K562 (cell line): ENCODE results near the gene TUBG2. TPM values are rescaled to one million over a fixed set of nuclear protein-coding genes. Genes with fewer than 3 reads are reported as not detected.

Source experiments
- ATF4 ChIP-seq: fragments of 450-650 bp; formaldehyde crosslinking; IDR thresholded peaks from 2 replicates; pipeline ENCODE4 v1.4.0; 2022; ENCODE audit warnings: mild to moderate bottlenecking, moderate library complexity
- BCOR ChIP-seq: fragments of 450-650 bp; IDR thresholded peaks from 2 replicates; pipeline ENCODE4 v1.6.1; 2016
- BHLHE40 ChIP-seq: IDR thresholded peaks from 2 replicates; pipeline ENCODE4 v1.6.1; 2011; ENCODE audit warnings: low read length, improper control_type of control experiment
- CCNT2 ChIP-seq: IDR thresholded peaks from 2 replicates; pipeline ENCODE4 v1.6.1; 2011; ENCODE audit warnings: borderline replicate concordance, low read depth, mild to moderate bottlenecking, moderate library complexity, mixed read lengths, low read length; ENCODE audit not compliant: insufficient read length; ENCODE audit errors: extremely low read depth
- CREB1 ChIP-seq, 2 experiments: sonication (generic) in 1 of 2; formaldehyde crosslinking in 1 of 2; IDR thresholded peaks; 2 replicates each; pipeline versions ENCODE4 v1.6.1 to v1.8.0; 2012 to 2022; ENCODE audit warnings: inconsistent platforms in 1 of 2, mild to moderate bottlenecking in 1 of 2, missing genetic modification reagents in 1 of 2, moderate library complexity in 1 of 2
- CTCFL ChIP-seq: IDR thresholded peaks from 2 replicates; pipeline ENCODE4 v1.6.1; 2011; ENCODE audit warnings: borderline replicate concordance, low read depth, mild to moderate bottlenecking, moderate library complexity, low read length; ENCODE audit not compliant: insufficient read depth, poor library complexity, severe bottlenecking
- CXXC5 ChIP-seq: fragments of 250-450 bp; sonication (Bioruptor Pico); IDR thresholded peaks from 2 replicates; pipeline ENCODE4 v1.8.0; 2022; ENCODE audit warnings: inconsistent platforms, mild to moderate bottlenecking, moderate library complexity
- DMBX1 ChIP-seq: fragments of 250-450 bp; sonication (Bioruptor Pico); IDR thresholded peaks from 2 replicates; pipeline ENCODE4 v1.8.0; 2022; ENCODE audit warnings: inconsistent platforms, mild to moderate bottlenecking, moderate library complexity, borderline replicate concordance
- E2F4 ChIP-seq: sonication (generic); formaldehyde crosslinking; IDR thresholded peaks from 2 replicates; pipeline ENCODE4 v1.8.0; 2022; ENCODE audit warnings: mild to moderate bottlenecking, low read depth, missing genetic modification reagents
- ELK1 ChIP-seq: sonication (generic); formaldehyde crosslinking; IDR thresholded peaks from 2 replicates; pipeline ENCODE4 v1.8.1; 2022; ENCODE audit warnings: missing genetic modification reagents
- FOS ChIP-seq: IDR thresholded peaks from 3 replicates; pipeline ENCODE4 v1.6.1; 2011; ENCODE audit not compliant: insufficient read length; ENCODE audit errors: extremely low read depth
- MYNN ChIP-seq, 2 experiments: sonication (generic); formaldehyde crosslinking in 1 of 2; IDR thresholded peaks; 2 replicates each; pipeline versions ENCODE4 v1.5.0 to v1.6.1; 2016 to 2020; ENCODE audit warnings: antibody characterized with exemption in 1 of 2, missing genetic modification reagents in 1 of 2
- NFXL1 ChIP-seq: fragments of 450-650 bp; formaldehyde crosslinking; IDR thresholded peaks from 2 replicates; pipeline ENCODE4 v1.4.0; 2021; ENCODE audit warnings: mild to moderate bottlenecking
- PCBP1 ChIP-seq: fragments of 200-400 bp; formaldehyde crosslinking; IDR thresholded peaks from 2 replicates; pipeline ENCODE4 v1.6.1; 2018; ENCODE audit warnings: mild to moderate bottlenecking, low read depth, low read length; ENCODE audit not compliant: poor library complexity, severe bottlenecking
- TAF15 ChIP-seq: fragments of 200-400 bp; formaldehyde crosslinking; IDR thresholded peaks from 2 replicates; pipeline ENCODE4 v1.6.1; 2017; ENCODE audit warnings: mild to moderate bottlenecking, low read depth, low read length, moderate library complexity
- VEZF1 ChIP-seq: fragments of 200-800 bp; sonication (Bioruptor generic); IDR thresholded peaks from 2 replicates; pipeline ENCODE4 v1.6.1; 2017; ENCODE audit warnings: missing genetic modification characterization, missing compliant biosample characterization
- ZNF174 ChIP-seq: fragments of 250-450 bp; sonication (Bioruptor Pico); IDR thresholded peaks from 2 replicates; pipeline ENCODE4 v1.4.0; 2020; ENCODE audit warnings: mild to moderate bottlenecking
- ZNF644 ChIP-seq: fragments of 200-800 bp; sonication (Bioruptor generic); IDR thresholded peaks from 2 replicates; pipeline ENCODE4 v1.6.1; 2016; ENCODE audit warnings: low read depth, missing genetic modification characterization, missing compliant biosample characterization
- ZNF764 ChIP-seq: fragments of 250-450 bp; sonication (Bioruptor Pico); IDR thresholded peaks from 2 replicates; pipeline ENCODE4 v1.4.0; 2020; ENCODE audit warnings: low read depth, mild to moderate bottlenecking, moderate library complexity
- polyA plus RNA-seq, 8 experiments: library from polyadenylated mRNA; depleted of rRNA in 4 of 8; stranded (reverse) in 5 of 8; unstranded in 3 of 8; fragments of >200 nt; fragmentation: Nextera tagmentation in 2 of 8; fragmentation: Illumina TruSeq in 1 of 8; extraction: Ambion mirVana in 2 of 8; extraction: Trizol in 1 of 8; gene quantifications; 2 replicates each; pipeline versions ENCODE4 v1.2.1 to v1.2.3, GENCODE V29; 2011 to 2014; ENCODE audit warnings: inconsistent platforms in 1 of 8, missing spikeins in 1 of 8
- total RNA-seq, 7 experiments: library from RNA; depleted of rRNA in 6 of 7; stranded (reverse); fragments of >200 nt in 6 of 7; fragmentation: Illumina TruSeq in 2 of 7; extraction: Trizol in 2 of 7; gene quantifications; 2 replicates each; pipeline versions ENCODE4 v1.2.1 to v1.2.3, GENCODE V29; 2011 to 2021; ENCODE audit warnings: low replicate concordance in 1 of 7

TUBG2 gene
- total and polyA plus RNA-seq, 9 of the 15 experiments (the other 6 are each of a cell fraction or from before 2014, with no cell fraction given), result 0.09 to 0.80 (median 0.24) TPM; not detected in 2

GRCh38 chr17:42677012-42677857 lies 18.2 kb downstream of the TUBG2 start (continued):
- TF ChIP-seq E2F4 (CRISPR knock-in tag), result no peak
- TF ChIP-seq ZNF644 (tag), result no peak
- no peak for TF ChIP-seq PCBP1
- no peak for TF ChIP-seq TAF15
- TF ChIP-seq CREB1 (IDR thresholded peaks at IDR 0.05), result peak; percentile 90
- peak; percentile 83 for TF ChIP-seq CREB1 (CRISPR knock-in tag; IDR thresholded peaks at IDR 0.05)
- TF ChIP-seq NFXL1 (CRISPR knock-in tag), result no peak
- peak; percentile 90 for TF ChIP-seq BCOR
- TF ChIP-seq ZNF764 (CRISPR knock-in tag), result no peak
- peak; percentile 53 for TF ChIP-seq CXXC5 (CRISPR knock-in tag)
- no peak for TF ChIP-seq CTCFL
- TF ChIP-seq ATF4 (CRISPR knock-in tag), result peak; percentile 88
- TF ChIP-seq VEZF1, result peak; percentile 100
- TF ChIP-seq ELK1 (CRISPR knock-in tag), result no peak
- TF ChIP-seq CCNT2, result peak; percentile 74
- TF ChIP-seq MYNN (IDR thresholded peaks at IDR 0.05), result no peak
- TF ChIP-seq MYNN (CRISPR knock-in tag; IDR thresholded peaks at IDR 0.05), result no peak
- 0 out of 2 replicates have a peak, but pooled peaks have one; percentile 31 for TF ChIP-seq DMBX1 (CRISPR knock-in tag)
- no peak for TF ChIP-seq ZNF174 (CRISPR knock-in tag)
- peak; percentile 46; the same call in 1 of the 2 replicates for TF ChIP-seq BHLHE40
- peak; percentile 93 for TF ChIP-seq FOS
